Left ventricle myocardium inferior (tissue), 1 donor: ENCODE data around the gene CRY1. TPM values are rescaled to one million over a fixed set of nuclear protein-coding genes. Genes with fewer than 3 reads are reported as not detected.

Experiments used
- DNase-seq: peaks from one replicate; pipeline ENCODE4 v3.0.0-alpha.2; 2020
- H3K27ac ChIP-seq: fragments of 200-600 bp; replicated peaks from 2 replicates; pipeline ENCODE4 v1.8.0; 2021
- H3K27me3 ChIP-seq: fragments of 200-600 bp; 2 replicates; pipeline ENCODE4 v1.8.0; 2021; ENCODE audit warnings: low read depth
- H3K36me3 ChIP-seq: fragments of 200-600 bp; 2 replicates; pipeline ENCODE4 v1.8.0; 2021
- H3K4me1 ChIP-seq: fragments of 200-600 bp; 2 replicates; pipeline ENCODE4 v1.8.0; 2021
- H3K4me3 ChIP-seq: fragments of 200-600 bp; 2 replicates; pipeline ENCODE4 v1.8.0; 2021; ENCODE audit warnings: mild to moderate bottlenecking, moderate library complexity
- H3K9me3 ChIP-seq: fragments of 200-600 bp; replicated peaks from 2 replicates; pipeline ENCODE4 v1.8.0; 2021
- intact Hi-C: fragments of 100-400 bp; cut with micrococcal nuclease; formaldehyde crosslinking; loops from one replicate; pipeline ENCODE4 v1.11.0; 2022
- total RNA-seq: library from RNA; stranded (reverse); fragmentation: NEBNext Ultra II Directional; extraction: Animal tissue kit (Norgen Biotek cat#: 25700); gene quantifications from one replicate; pipeline ENCODE4 v1.2.1, GENCODE V29; 2021
- TF ChIP-seq, protein P1 (sequence below): fragments of 200-600 bp; IDR thresholded peaks from 2 replicates; pipeline ENCODE4 v1.8.0; 2021; ENCODE audit warnings: antibody characterized with exemption, mild to moderate bottlenecking, borderline replicate concordance
- donor health status: DM: no; HTN: yes; CAD: no; lungs with severe emphysema.

CRY1 gene
- total RNA-seq, 1 donor from 2014 or later: 10.0 TPM

DNA sequence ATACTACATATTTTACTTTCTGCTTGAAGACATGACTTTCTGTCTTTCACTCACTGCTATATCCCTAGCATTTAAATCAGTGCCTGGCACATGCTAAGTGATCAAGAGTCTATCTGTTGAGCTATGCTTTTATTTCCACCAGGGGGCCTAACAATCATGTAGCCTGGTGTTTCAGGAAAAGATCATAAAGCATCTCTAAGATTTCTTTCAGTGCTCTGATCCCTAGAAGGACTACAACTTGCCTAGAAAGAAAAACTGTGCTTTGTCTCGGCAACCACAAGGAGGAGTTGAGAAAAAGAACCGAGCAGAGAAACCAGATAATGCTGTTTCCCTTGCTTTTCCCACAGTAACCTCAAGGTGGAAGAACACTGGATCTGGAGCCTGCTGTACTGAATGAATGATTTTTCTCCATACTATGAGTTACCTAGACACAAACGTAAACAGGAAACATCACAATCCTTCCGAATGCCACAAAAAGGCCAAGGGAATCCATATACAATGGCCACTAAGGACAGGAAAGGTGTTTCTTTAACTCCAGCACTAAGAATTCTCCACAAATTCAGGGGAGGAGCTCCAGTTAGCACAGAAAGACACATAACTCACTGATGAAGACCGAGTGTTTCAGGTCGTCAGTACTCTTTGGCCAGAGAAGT, 1.2 kb downstream of the CRY1 start:
- Histone ChIP-seq H3K27ac (peak overlapping the region; percentile 92), H3K4me1 (peaks cover 41% of the 10 kb centered on the region), H3K4me3 (peak overlapping the region; percentile 94), H3K9me3 (peaks cover 4% of the 10 kb centered on the region), H3K36me3 (no peaks in the 10 kb centered on the region), H3K27me3 (no peaks in the 10 kb centered on the region)
- TF ChIP-seq, protein P1, sequence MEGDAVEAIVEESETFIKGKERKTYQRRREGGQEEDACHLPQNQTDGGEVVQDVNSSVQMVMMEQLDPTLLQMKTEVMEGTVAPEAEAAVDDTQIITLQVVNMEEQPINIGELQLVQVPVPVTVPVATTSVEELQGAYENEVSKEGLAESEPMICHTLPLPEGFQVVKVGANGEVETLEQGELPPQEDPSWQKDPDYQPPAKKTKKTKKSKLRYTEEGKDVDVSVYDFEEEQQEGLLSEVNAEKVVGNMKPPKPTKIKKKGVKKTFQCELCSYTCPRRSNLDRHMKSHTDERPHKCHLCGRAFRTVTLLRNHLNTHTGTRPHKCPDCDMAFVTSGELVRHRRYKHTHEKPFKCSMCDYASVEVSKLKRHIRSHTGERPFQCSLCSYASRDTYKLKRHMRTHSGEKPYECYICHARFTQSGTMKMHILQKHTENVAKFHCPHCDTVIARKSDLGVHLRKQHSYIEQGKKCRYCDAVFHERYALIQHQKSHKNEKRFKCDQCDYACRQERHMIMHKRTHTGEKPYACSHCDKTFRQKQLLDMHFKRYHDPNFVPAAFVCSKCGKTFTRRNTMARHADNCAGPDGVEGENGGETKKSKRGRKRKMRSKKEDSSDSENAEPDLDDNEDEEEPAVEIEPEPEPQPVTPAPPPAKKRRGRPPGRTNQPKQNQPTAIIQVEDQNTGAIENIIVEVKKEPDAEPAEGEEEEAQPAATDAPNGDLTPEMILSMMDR: peak; percentile 79
- intact Hi-C loops: no loop called here
- DNase-seq: no peak

DNA sequence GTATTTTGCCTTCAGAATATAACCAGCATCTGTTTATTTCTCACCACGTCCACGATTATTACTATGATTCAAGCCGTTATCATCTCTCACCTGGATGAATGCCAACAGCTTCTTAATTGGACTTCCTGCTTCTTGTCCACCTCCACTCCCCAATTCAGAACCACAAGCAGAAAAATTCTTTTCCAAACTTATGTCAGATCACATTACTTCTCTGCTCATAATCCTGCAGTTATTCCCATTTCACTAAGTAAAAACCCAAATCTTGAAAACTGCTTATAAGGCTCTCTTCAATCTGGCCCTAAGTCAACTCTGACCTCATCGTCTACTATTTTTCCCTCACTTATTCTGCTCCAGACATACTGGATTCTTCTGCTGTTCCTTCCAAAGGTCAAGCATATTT, 2.0 kb downstream of the CRY1 start:
- no peak for DNase-seq
- Histone ChIP-seq H3K27ac (peak overlapping the region; percentile 92), H3K4me3 (peak overlapping the region; percentile 94), H3K9me3 (peaks cover 4% of the 10 kb centered on the region), H3K27me3 (no peaks in the 10 kb centered on the region), H3K36me3 (no peaks in the 10 kb centered on the region), H3K4me1 (peaks cover 41% of the 10 kb centered on the region)
- TF ChIP-seq, protein P1: no peak
- intact Hi-C loops: no loop called here

DNA sequence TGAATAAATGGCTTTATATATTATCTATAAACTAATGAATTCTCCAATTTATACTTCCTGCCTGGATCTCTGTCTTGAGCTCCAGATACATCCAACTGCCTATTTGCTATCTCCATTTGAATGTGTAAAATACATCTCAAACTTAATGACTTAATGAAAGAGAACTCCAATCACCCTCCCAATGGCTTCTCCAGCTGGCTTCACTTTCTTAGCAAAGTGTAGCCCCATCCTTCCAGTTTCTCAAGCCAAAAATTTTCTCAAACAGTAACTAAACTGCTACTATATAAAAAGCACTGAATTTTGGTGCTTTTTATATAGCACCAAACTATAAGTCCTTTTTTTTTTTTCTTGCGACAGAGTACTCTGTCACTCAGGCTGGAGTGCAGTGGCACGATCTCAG, 2.6 kb downstream of the CRY1 start:
- Histone ChIP-seq H3K27ac (peak overlapping the region; percentile 92), H3K4me1 (peaks cover 41% of the 10 kb centered on the region), H3K9me3 (peaks cover 4% of the 10 kb centered on the region), H3K4me3 (peak overlapping the region; percentile 94), H3K36me3 (no peaks in the 10 kb centered on the region), H3K27me3 (no peaks in the 10 kb centered on the region)
- TF ChIP-seq, protein P1: no peak
- intact Hi-C loops: no loop called here
- no peak for DNase-seq

DNA sequence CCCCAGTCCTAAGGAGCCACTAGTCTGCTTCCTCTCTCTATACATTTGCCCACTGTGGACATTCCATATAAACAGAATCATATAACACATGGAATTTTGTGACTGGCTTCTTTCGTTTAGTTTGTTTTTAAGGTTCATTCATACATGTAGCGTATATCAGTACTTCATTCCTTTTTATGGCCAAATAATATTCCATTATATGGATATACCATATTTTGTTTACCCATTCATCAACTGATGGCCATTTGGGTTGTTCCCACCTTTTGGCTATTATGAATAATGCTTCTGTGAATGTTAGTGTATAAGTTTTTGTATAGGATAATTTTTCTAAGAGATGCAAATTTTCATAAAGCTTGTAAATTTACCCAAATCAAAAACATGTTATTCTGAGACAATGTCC, 4.4 kb downstream of the CRY1 start:
- Histone ChIP-seq H3K36me3 (no peaks in the 10 kb centered on the region), H3K27me3 (no peaks in the 10 kb centered on the region), H3K9me3 (peaks cover 4% of the 10 kb centered on the region), H3K4me1 (peaks cover 34% of the 10 kb centered on the region), H3K27ac (no peak overlapping the region), H3K4me3 (no peak overlapping the region)
- TF ChIP-seq, protein P1: no peak
- intact Hi-C loops: no loop called here
- no peak for DNase-seq

DNA sequence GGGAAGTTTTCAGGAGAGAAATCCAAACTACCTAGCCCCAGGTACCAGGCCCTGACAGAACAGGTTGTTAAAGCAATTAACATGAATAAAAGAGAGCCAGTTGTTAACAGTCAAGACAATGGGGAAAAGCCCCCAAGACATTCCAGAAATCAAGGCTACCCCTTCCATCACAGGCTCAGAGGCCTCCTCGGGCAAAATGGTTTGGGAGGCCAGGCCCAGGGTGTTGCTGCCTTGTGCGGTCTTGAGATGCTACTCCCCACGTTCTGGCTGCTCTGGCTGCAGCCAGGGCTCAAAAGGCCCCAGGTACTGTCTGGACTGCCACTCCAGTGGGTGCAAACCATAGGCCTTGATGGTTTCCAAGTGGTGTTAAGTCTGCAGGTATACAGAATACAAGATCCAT, 7.0 kb downstream of the CRY1 start:
- DNase-seq: no peak
- intact Hi-C loops: no loop called here
- Histone ChIP-seq H3K9me3 (peaks cover 12% of the 10 kb centered on the region), H3K27ac (no peak overlapping the region), H3K27me3 (no peaks in the 10 kb centered on the region), H3K4me1 (peaks cover 10% of the 10 kb centered on the region), H3K36me3 (no peaks in the 10 kb centered on the region), H3K4me3 (no peak overlapping the region)
- TF ChIP-seq, protein P1: no peak

DNA sequence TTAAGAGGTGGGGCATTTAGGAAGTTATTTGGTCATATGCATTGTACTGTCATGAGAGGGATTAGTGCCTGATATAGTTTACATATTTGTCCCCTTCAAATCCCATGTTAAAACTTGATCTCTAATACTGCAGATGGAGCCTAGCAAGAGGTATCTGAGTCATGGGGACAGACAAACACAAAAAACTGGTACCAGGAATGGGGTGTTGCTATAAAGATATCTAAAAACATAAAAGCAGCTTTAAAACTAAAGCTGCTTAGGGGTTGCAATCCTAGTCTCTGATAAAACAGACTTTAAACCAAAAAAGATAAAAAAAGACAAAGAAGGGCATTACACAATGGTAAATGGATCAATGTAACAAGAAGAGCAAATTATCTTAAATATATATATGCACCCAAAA, 11.6 kb downstream of the CRY1 start:
- Histone ChIP-seq H3K36me3 (no peaks in the 10 kb centered on the region), H3K27ac (no peak overlapping the region), H3K4me3 (no peak overlapping the region), H3K4me1 (peaks cover 27% of the 10 kb centered on the region), H3K27me3 (no peaks in the 10 kb centered on the region), H3K9me3 (peaks cover 8% of the 10 kb centered on the region)
- intact Hi-C loops: no loop called here
- no peak for DNase-seq
- TF ChIP-seq, protein P1: no peak
